ENCODE results near the gene NPSR1. TPM values are rescaled to one million over a fixed set of nuclear protein-coding genes. Genes with fewer than 3 reads are reported as not detected.

Gene NPSR1
- total RNA-seq, 4 donors from 2014 or later, result not detected

GRCh38 chr7:34838329-34838728 is 180.3 kb downstream of the NPSR1 start:
- Histone ChIP-seq H3K4me1 (no peaks in the 10 kb centered on the region), H3K36me3 (no peaks in the 10 kb centered on the region), H3K27ac (no peak overlapping the region), H3K9me3 (no peaks in the 10 kb centered on the region), H3K27me3 (no peaks in the 10 kb centered on the region), H3K4me3 (no peak overlapping the region)
- DNase-seq, result no peak
- no peak for TF ChIP-seq CTCF (IDR thresholded peaks at IDR 0.05)
- TF ChIP-seq POLR2A (IDR thresholded peaks at IDR 0.05), result no peak
- intact Hi-C loops (cut with DNase I; ENCODE audit: low total_unique reads), result no loop called here

GRCh38 chr7:34839645-34840044 is 181.6 kb downstream of the NPSR1 start:
- no peak for TF ChIP-seq CTCF (IDR thresholded peaks at IDR 0.05)
- intact Hi-C loops (cut with DNase I; ENCODE audit: low total_unique reads), result no loop called here

GRCh38 chr7:34840176-34840785 is 182.3 kb downstream of the NPSR1 start:
- TF ChIP-seq POLR2A (IDR thresholded peaks at IDR 0.05) (no peak), CTCF (IDR thresholded peaks at IDR 0.05) (no peak)
- no peak overlapping the region for H3K4me3 ChIP-seq
- no peaks in the 10 kb centered on the region for H3K36me3 ChIP-seq
- no peak overlapping the region for H3K27ac ChIP-seq
- H3K27me3 ChIP-seq, result no peaks in the 10 kb centered on the region
- H3K9me3 ChIP-seq, result no peaks in the 10 kb centered on the region
- no peak for DNase-seq
- no peaks in the 10 kb centered on the region for H3K4me1 ChIP-seq
- intact Hi-C loops (cut with DNase I; ENCODE audit: low total_unique reads), result no loop called here

More at GRCh38 chr7:34839645-34840044, 181.6 kb downstream of the NPSR1 start:
- Histone ChIP-seq H3K27ac (no peak overlapping the region), H3K4me1 (no peaks in the 10 kb centered on the region), H3K36me3 (no peaks in the 10 kb centered on the region), H3K27me3 (no peaks in the 10 kb centered on the region), H3K9me3 (no peaks in the 10 kb centered on the region), H3K4me3 (no peak overlapping the region)
- DNase-seq, result no peak

GRCh38 chr7:34841326-34841725 is 183.3 kb downstream of the NPSR1 start:
- intact Hi-C loops (cut with DNase I; ENCODE audit: low total_unique reads), result no loop called here
- no peaks in the 10 kb centered on the region for H3K4me1 ChIP-seq
- H3K36me3 ChIP-seq, result no peaks in the 10 kb centered on the region
- no peak overlapping the region for H3K4me3 ChIP-seq
- no peaks in the 10 kb centered on the region for H3K9me3 ChIP-seq
- DNase-seq, result no peak
- TF ChIP-seq CTCF (IDR thresholded peaks at IDR 0.05) (no peak), POLR2A (IDR thresholded peaks at IDR 0.05) (no peak)
- H3K27ac ChIP-seq, result no peak overlapping the region
- H3K27me3 ChIP-seq, result no peaks in the 10 kb centered on the region

- no peak for TF ChIP-seq CTCF (IDR thresholded peaks at IDR 0.05)
- no peak for TF ChIP-seq POLR2A (IDR thresholded peaks at IDR 0.05)
- H3K4me1 ChIP-seq, result no peaks in the 10 kb centered on the region
- no peak overlapping the region for H3K27ac ChIP-seq
- no peaks in the 10 kb centered on the region for H3K9me3 ChIP-seq
- no peak overlapping the region for H3K4me3 ChIP-seq
- intact Hi-C loops (cut with DNase I; ENCODE audit: low total_unique reads), result no loop called here
- no peaks in the 10 kb centered on the region for H3K27me3 ChIP-seq
- no peak for DNase-seq
- H3K36me3 ChIP-seq, result no peaks in the 10 kb centered on the region
These were observed 184.8 kb downstream of the NPSR1 start for GRCh38 chr7:34842782-34843181.

All from uterus (tissue), 4 donors.